ENCODE results near the gene ANAPC2. TPM values are rescaled to one million over a fixed set of nuclear protein-coding genes. Genes with fewer than 3 reads are reported as not detected.

Gene ANAPC2
- total RNA-seq, 1 experiment from 2014 or later: 16.8 TPM

GRCh38 chr9:137186385-137186784, 2.0 kb downstream of the ANAPC2 start:
- Histone ChIP-seq H3K27ac (ENCODE audit: low read length) (no peak overlapping the region), H3K4me1 (ENCODE audit: low read length) (peaks cover 32% of the 10 kb centered on the region), H3K27me3 (ENCODE audit: low read length) (no peaks in the 10 kb centered on the region), H3K9me3 (ENCODE audit: low read length) (no peaks in the 10 kb centered on the region), H3K4me2 (ENCODE audit: low read depth, low read length, poor library complexity, severe bottlenecking) (peak overlapping the region; percentile 77), H2AFZ (ENCODE audit: low read length) (no peak overlapping the region), H3K36me3 (ENCODE audit: insufficient read depth, low read length) (no peaks in the 10 kb centered on the region), H3K79me2 (ENCODE audit: low read length) (peaks cover 33% of the 10 kb centered on the region), H3K9ac (ENCODE audit: low read length) (no peak overlapping the region), H3K4me3 (ENCODE audit: low read length) (no peak overlapping the region), H3K9me2 (replicated peaks; ENCODE audit: insufficient read depth, low read length) (no peaks in the 10 kb centered on the region), H4K20me1 (ENCODE audit: insufficient read depth, low read depth, low read length) (peaks cover 22% of the 10 kb centered on the region)
- DNase-seq: no peak

GRCh38 chr9:137185921-137186320, 2.4 kb downstream of the ANAPC2 start:
- DNase-seq: no peak
- no peak overlapping the region for H3K9ac ChIP-seq (ENCODE audit: low read length)

GRCh38 chr9:137184881-137185660, 3.3 kb downstream of the ANAPC2 start:
- no peaks in the 10 kb centered on the region for H3K9me3 ChIP-seq (ENCODE audit: low read length)
- no peak overlapping the region for H3K27ac ChIP-seq (ENCODE audit: low read length)
- H3K4me3 ChIP-seq (ENCODE audit: low read length): no peak overlapping the region
- H2AFZ ChIP-seq (ENCODE audit: low read length): no peak overlapping the region
- no peaks in the 10 kb centered on the region for H3K27me3 ChIP-seq (ENCODE audit: low read length)
- DNase-seq: no peak
- no peaks in the 10 kb centered on the region for H3K36me3 ChIP-seq (ENCODE audit: insufficient read depth, low read length)
- peaks cover 25% of the 10 kb centered on the region for H3K79me2 ChIP-seq (ENCODE audit: low read length)
- peaks cover 18% of the 10 kb centered on the region for H4K20me1 ChIP-seq (ENCODE audit: insufficient read depth, low read depth, low read length)
- no peaks in the 10 kb centered on the region for H3K9me2 ChIP-seq (replicated peaks; ENCODE audit: insufficient read depth, low read length)
- no peak overlapping the region for H3K4me2 ChIP-seq (ENCODE audit: low read depth, low read length, poor library complexity, severe bottlenecking)
- H3K4me1 ChIP-seq (ENCODE audit: low read length): peaks cover 21% of the 10 kb centered on the region
- H3K9ac ChIP-seq (ENCODE audit: low read length): no peak overlapping the region

More at GRCh38 chr9:137185921-137186320, 2.4 kb downstream of the ANAPC2 start:
- Histone ChIP-seq H3K4me2 (ENCODE audit: low read depth, low read length, poor library complexity, severe bottlenecking) (no peak overlapping the region), H3K4me1 (ENCODE audit: low read length) (peaks cover 29% of the 10 kb centered on the region), H3K79me2 (ENCODE audit: low read length) (peaks cover 33% of the 10 kb centered on the region), H3K9me2 (replicated peaks; ENCODE audit: insufficient read depth, low read length) (no peaks in the 10 kb centered on the region), H3K4me3 (ENCODE audit: low read length) (no peak overlapping the region), H3K27ac (ENCODE audit: low read length) (no peak overlapping the region), H3K27me3 (ENCODE audit: low read length) (no peaks in the 10 kb centered on the region), H4K20me1 (ENCODE audit: insufficient read depth, low read depth, low read length) (peaks cover 22% of the 10 kb centered on the region), H3K9me3 (ENCODE audit: low read length) (no peaks in the 10 kb centered on the region), H3K36me3 (ENCODE audit: insufficient read depth, low read length) (no peaks in the 10 kb centered on the region), H2AFZ (ENCODE audit: low read length) (no peak overlapping the region)

GRCh38 chr9:137183980-137184595, 4.3 kb downstream of the ANAPC2 start:
- no peak overlapping the region for H3K4me3 ChIP-seq (ENCODE audit: low read length)
- peaks cover 14% of the 10 kb centered on the region for H3K4me1 ChIP-seq (ENCODE audit: low read length)
- no peaks in the 10 kb centered on the region for H3K9me3 ChIP-seq (ENCODE audit: low read length)
- DNase-seq: no peak
- H2AFZ ChIP-seq (ENCODE audit: low read length): no peak overlapping the region
- H3K79me2 ChIP-seq (ENCODE audit: low read length): peaks cover 18% of the 10 kb centered on the region
- H3K9me2 ChIP-seq (replicated peaks; ENCODE audit: insufficient read depth, low read length): no peaks in the 10 kb centered on the region
- no peaks in the 10 kb centered on the region for H3K27me3 ChIP-seq (ENCODE audit: low read length)
- peaks cover 8% of the 10 kb centered on the region for H4K20me1 ChIP-seq (ENCODE audit: insufficient read depth, low read depth, low read length)
- no peaks in the 10 kb centered on the region for H3K36me3 ChIP-seq (ENCODE audit: insufficient read depth, low read length)
- H3K4me2 ChIP-seq (ENCODE audit: low read depth, low read length, poor library complexity, severe bottlenecking): no peak overlapping the region
- no peak overlapping the region for H3K27ac ChIP-seq (ENCODE audit: low read length)
- no peak overlapping the region for H3K9ac ChIP-seq (ENCODE audit: low read length)

GRCh38 chr9:137182836-137183235, 5.5 kb downstream of the ANAPC2 start:
- Histone ChIP-seq H3K4me2 (ENCODE audit: low read depth, low read length, poor library complexity, severe bottlenecking) (no peak overlapping the region), H3K9ac (ENCODE audit: low read length) (no peak overlapping the region), H3K4me3 (ENCODE audit: low read length) (no peak overlapping the region), H4K20me1 (ENCODE audit: insufficient read depth, low read depth, low read length) (peaks cover 6% of the 10 kb centered on the region), H3K9me2 (replicated peaks; ENCODE audit: insufficient read depth, low read length) (no peaks in the 10 kb centered on the region), H3K36me3 (ENCODE audit: insufficient read depth, low read length) (no peaks in the 10 kb centered on the region), H3K27ac (ENCODE audit: low read length) (no peak overlapping the region), H3K4me1 (ENCODE audit: low read length) (peaks cover 13% of the 10 kb centered on the region), H3K9me3 (ENCODE audit: low read length) (no peaks in the 10 kb centered on the region), H2AFZ (ENCODE audit: low read length) (no peak overlapping the region), H3K79me2 (ENCODE audit: low read length) (peaks cover 14% of the 10 kb centered on the region), H3K27me3 (ENCODE audit: low read length) (no peaks in the 10 kb centered on the region)
- DNase-seq: no peak

GRCh38 chr9:137181680-137182079, 6.7 kb downstream of the ANAPC2 start:
- H3K9ac ChIP-seq (ENCODE audit: low read length): no peak overlapping the region
- no peaks in the 10 kb centered on the region for H3K9me2 ChIP-seq (replicated peaks; ENCODE audit: insufficient read depth, low read length)
- no peak overlapping the region for H3K4me3 ChIP-seq (ENCODE audit: low read length)
- H3K79me2 ChIP-seq (ENCODE audit: low read length): peaks cover 2% of the 10 kb centered on the region
- no peaks in the 10 kb centered on the region for H3K9me3 ChIP-seq (ENCODE audit: low read length)
- H3K36me3 ChIP-seq (ENCODE audit: insufficient read depth, low read length): no peaks in the 10 kb centered on the region
- H4K20me1 ChIP-seq (ENCODE audit: insufficient read depth, low read depth, low read length): no peaks in the 10 kb centered on the region
- no peak overlapping the region for H3K4me2 ChIP-seq (ENCODE audit: low read depth, low read length, poor library complexity, severe bottlenecking)
- H3K4me1 ChIP-seq (ENCODE audit: low read length): peaks cover 2% of the 10 kb centered on the region
- H3K27ac ChIP-seq (ENCODE audit: low read length): no peak overlapping the region
- H3K27me3 ChIP-seq (ENCODE audit: low read length): no peaks in the 10 kb centered on the region
- no peak overlapping the region for H2AFZ ChIP-seq (ENCODE audit: low read length)
- no peak for DNase-seq

GRCh38 chr9:137180491-137180890, 7.9 kb downstream of the ANAPC2 start:
- Histone ChIP-seq H3K36me3 (ENCODE audit: insufficient read depth, low read length) (no peaks in the 10 kb centered on the region), H3K4me3 (ENCODE audit: low read length) (no peak overlapping the region), H3K4me1 (ENCODE audit: low read length) (no peaks in the 10 kb centered on the region), H2AFZ (ENCODE audit: low read length) (no peak overlapping the region), H3K27ac (ENCODE audit: low read length) (no peak overlapping the region), H4K20me1 (ENCODE audit: insufficient read depth, low read depth, low read length) (0 out of 2 replicates have a peak, but pooled peaks cover 5% of the 10 kb centered on the region), H3K9me3 (ENCODE audit: low read length) (no peaks in the 10 kb centered on the region), H3K9me2 (replicated peaks; ENCODE audit: insufficient read depth, low read length) (no peaks in the 10 kb centered on the region), H3K9ac (ENCODE audit: low read length) (no peak overlapping the region), H3K27me3 (ENCODE audit: low read length) (no peaks in the 10 kb centered on the region), H3K4me2 (ENCODE audit: low read depth, low read length, poor library complexity, severe bottlenecking) (no peak overlapping the region), H3K79me2 (ENCODE audit: low read length) (no peaks in the 10 kb centered on the region)
- no peak for DNase-seq

- Histone ChIP-seq H3K9me3 (ENCODE audit: low read length) (no peaks in the 10 kb centered on the region), H3K36me3 (ENCODE audit: insufficient read depth, low read length) (no peaks in the 10 kb centered on the region), H3K9me2 (replicated peaks; ENCODE audit: insufficient read depth, low read length) (no peaks in the 10 kb centered on the region), H3K4me3 (ENCODE audit: low read length) (no peak overlapping the region), H3K27me3 (ENCODE audit: low read length) (no peaks in the 10 kb centered on the region), H3K79me2 (ENCODE audit: low read length) (no peaks in the 10 kb centered on the region), H3K4me1 (ENCODE audit: low read length) (peaks cover 6% of the 10 kb centered on the region), H3K27ac (ENCODE audit: low read length) (no peak overlapping the region), H3K9ac (ENCODE audit: low read length) (no peak overlapping the region), H2AFZ (ENCODE audit: low read length) (no peak overlapping the region), H3K4me2 (ENCODE audit: low read depth, low read length, poor library complexity, severe bottlenecking) (no peak overlapping the region), H4K20me1 (ENCODE audit: insufficient read depth, low read depth, low read length) (0 out of 2 replicates have a peak, but pooled peaks cover 10% of the 10 kb centered on the region)
- DNase-seq: no peak
These were observed 8.6 kb downstream of the ANAPC2 start for GRCh38 chr9:137179761-137180160.

All from Karpas-422 (cell line).